H1 (cell line): ENCODE measurements around the gene PLCL2. TPM values are rescaled to one million over a fixed set of nuclear protein-coding genes. Genes with fewer than 3 reads are reported as not detected.

Experiments used
- NRF1 ChIP-seq: IDR thresholded peaks from 2 replicates; pipeline ENCODE4 v1.6.1; 2011; ENCODE audit warnings: mild to moderate bottlenecking, low read depth, low read length, improper control_type of control experiment
- RBBP5 ChIP-seq: IDR thresholded peaks from 2 replicates; pipeline ENCODE4 v1.7.1; 2012; ENCODE audit warnings: low read depth, mild to moderate bottlenecking, inconsistent platforms, low read length, moderate library complexity, borderline replicate concordance
- TBP ChIP-seq: IDR thresholded peaks from 2 replicates; pipeline ENCODE4 v1.6.1; 2011; ENCODE audit warnings: low read depth, low read length, improper control_type of control experiment
- polyA plus RNA-seq, 7 experiments: library from polyadenylated mRNA; depleted of rRNA in 3 of 7; stranded (reverse) in 5 of 7; unstranded in 2 of 7; fragments of >200 nt in 5 of 7; fragments of 200-250 nt in 2 of 7; gene quantifications; 1 replicate in 5 of 7; 2 replicates in 1 of 7; 4 replicates in 1 of 7; pipeline versions ENCODE4 v1.2.1 to v1.2.3, GENCODE V29; 2011 to 2013; ENCODE audit warnings: missing spikeins in 2 of 7, mixed read lengths in 2 of 7
- total RNA-seq: library from RNA; stranded (reverse); fragmentation: NEBNext Ultra II Directional; extraction: Animal tissue kit (Norgen Biotek cat#: 25700); gene quantifications from 2 replicates; pipeline ENCODE4 v1.2.1, GENCODE V29; 2021

Gene PLCL2
- total and polyA plus RNA-seq, 2 of the 8 experiments (the other 6 are each of a cell fraction or from before 2014, with no cell fraction given), result 3.5 to 6.8 TPM

GRCh38 chr3:16961621-16962205, 77.0 kb downstream of the PLCL2 start (continued):
- TF ChIP-seq NRF1, result no peak
- no peak for TF ChIP-seq TBP
- no peak for TF ChIP-seq RBBP5
